LNCaP clone FGC (cell line): ENCODE data around the gene LOXL4.

ENCODE experiments used
- DNase-seq: peaks from one replicate; pipeline ENCODE4 v3.0.0-alpha.2; 2011; ENCODE audit warnings: low read depth
- H3K4me3 ChIP-seq: 2 replicates; pipeline ENCODE4 v1.5.1; 2011; ENCODE audit warnings: mild to moderate bottlenecking, low read depth, low read length, control low read depth
- TF ChIP-seq, protein P1 (sequence below): IDR thresholded peaks from 2 replicates; pipeline ENCODE4 v1.5.1; 2012; ENCODE audit warnings: mild to moderate bottlenecking; ENCODE audit not compliant: control insufficient read depth, insufficient read depth; ENCODE audit errors: extremely low read depth

LOXL4 gene

DNA sequence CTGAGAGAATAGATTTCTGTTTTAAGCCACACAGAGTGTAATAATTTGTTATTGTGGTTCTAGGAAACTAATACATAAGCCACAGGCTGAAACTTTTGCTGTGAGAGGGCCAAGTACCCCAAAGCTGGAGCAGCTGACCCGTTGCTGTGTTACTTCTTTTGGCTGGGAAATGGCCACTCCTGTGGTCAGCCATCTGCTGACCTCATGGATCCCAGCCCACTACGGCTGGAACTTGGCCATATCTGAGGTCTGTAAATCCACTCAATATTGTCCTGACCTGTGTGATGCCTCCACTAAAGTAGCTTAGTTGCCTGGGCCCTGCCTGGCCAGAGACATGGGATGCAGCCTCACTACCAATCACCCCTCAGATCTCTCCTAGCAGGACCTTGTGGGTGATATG lies 17.4 kb upstream of the LOXL4 start:
- TF ChIP-seq, protein P1, sequence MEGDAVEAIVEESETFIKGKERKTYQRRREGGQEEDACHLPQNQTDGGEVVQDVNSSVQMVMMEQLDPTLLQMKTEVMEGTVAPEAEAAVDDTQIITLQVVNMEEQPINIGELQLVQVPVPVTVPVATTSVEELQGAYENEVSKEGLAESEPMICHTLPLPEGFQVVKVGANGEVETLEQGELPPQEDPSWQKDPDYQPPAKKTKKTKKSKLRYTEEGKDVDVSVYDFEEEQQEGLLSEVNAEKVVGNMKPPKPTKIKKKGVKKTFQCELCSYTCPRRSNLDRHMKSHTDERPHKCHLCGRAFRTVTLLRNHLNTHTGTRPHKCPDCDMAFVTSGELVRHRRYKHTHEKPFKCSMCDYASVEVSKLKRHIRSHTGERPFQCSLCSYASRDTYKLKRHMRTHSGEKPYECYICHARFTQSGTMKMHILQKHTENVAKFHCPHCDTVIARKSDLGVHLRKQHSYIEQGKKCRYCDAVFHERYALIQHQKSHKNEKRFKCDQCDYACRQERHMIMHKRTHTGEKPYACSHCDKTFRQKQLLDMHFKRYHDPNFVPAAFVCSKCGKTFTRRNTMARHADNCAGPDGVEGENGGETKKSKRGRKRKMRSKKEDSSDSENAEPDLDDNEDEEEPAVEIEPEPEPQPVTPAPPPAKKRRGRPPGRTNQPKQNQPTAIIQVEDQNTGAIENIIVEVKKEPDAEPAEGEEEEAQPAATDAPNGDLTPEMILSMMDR = no peak
- no peak overlapping the region for H3K4me3 ChIP-seq
- no peak for DNase-seq

DNA sequence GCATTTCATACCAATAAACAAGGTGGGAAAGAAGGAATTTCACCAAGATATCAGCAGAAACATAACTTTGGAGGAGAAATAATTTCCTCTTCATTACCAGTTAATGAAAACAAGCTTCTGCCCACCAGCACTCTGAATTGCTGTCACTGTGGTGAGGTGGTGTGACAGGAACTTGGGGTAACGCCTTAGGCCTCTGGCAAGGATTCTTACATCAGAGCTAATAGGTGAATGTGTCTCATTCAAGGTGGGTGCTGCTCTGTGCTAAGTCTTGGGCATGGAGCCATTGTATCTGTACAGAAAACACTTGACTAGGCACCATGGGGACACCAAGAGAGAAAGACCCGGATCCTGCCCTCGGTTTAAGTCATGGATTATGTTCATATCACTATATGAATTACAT lies 8.3 kb upstream of the LOXL4 start:
- TF ChIP-seq, protein P1 = no peak

DNA sequence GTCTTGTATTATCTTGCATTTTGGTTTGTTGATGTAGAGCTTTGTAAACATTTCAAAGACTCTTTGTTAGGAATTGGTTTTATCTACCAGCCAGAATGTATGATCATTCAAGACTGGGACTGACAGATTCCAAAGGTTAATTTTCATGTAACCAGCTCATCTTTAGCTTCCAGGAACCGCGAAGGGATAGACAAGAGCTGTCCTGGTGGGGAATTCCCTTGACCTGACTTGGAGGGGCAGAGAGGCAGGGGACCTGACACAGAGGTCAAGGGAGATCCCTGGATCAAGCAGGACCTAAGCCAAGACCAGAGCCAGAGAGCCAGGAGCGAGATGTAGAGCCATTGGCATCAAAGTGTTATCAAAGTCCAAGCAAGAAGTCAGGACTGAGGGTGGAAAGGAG lies 6.6 kb upstream of the LOXL4 start:
- TF ChIP-seq, protein P1 = no peak
- no peak overlapping the region for H3K4me3 ChIP-seq
- DNase-seq = no peak

More for the DNA sequence above, 8.3 kb upstream of the LOXL4 start:
- H3K4me3 ChIP-seq = no peak overlapping the region
- DNase-seq = no peak

DNA sequence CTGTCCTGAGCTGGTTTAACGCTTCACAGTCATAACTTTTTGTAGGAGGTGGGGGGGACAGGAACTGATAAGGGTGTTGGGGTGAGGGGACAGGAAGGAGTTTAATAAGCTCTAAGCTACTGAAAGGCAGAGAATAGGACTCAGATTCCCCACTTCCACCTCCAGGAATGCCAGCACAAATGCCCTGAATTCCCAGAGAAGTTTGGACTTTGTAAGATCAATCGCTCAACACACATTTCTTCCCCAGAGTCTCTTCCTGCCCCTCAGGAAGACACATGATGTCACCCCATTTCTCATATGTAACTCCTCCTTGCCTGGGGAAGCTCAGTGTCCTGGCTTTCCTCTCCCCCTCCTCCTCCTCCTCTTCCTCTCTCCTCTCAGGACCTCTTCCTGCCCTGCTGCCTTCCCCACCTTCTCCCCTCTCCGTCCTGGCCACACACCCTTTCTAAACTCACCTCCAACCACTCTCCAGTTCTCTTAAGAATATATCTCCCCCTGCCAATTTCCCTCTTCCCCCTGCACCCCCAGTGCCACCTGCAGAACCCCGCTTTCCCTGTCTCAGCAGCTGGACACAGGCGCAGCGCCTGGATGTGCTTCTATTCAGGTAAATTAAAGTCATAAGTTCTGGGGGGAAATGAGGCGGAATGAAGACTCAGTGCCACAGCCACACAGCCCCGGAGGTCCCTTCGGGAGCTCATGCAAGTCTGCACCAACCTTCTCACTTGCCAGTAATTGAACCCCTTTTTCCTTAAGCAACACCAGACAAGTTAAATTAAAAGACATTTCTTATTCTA lies 5.3 kb upstream of the LOXL4 start:
- DNase-seq = no peak
- TF ChIP-seq, protein P1 = no peak
- H3K4me3 ChIP-seq = no peak overlapping the region

DNA sequence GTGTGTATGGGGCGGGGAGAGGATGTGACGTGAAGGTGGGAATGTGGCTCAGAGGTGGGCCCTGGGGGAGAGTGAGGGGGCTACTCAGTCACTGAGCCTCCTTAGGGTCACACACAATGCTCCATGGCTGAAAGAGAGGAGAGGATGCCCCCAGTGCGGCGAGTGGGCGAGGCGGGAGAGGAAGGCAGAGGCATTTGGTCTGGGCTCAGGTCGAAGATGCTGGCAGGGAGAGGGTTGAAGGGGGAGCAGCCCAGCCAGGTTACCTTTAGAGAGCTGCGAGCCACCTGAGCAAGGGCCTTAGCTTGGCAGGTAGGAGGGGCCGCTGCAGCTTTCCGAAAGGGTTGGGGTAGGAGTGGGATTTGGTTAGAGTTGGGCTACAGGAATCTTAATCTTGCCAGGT lies 4.7 kb upstream of the LOXL4 start:
- no peak for DNase-seq
- no peak overlapping the region for H3K4me3 ChIP-seq

DNA sequence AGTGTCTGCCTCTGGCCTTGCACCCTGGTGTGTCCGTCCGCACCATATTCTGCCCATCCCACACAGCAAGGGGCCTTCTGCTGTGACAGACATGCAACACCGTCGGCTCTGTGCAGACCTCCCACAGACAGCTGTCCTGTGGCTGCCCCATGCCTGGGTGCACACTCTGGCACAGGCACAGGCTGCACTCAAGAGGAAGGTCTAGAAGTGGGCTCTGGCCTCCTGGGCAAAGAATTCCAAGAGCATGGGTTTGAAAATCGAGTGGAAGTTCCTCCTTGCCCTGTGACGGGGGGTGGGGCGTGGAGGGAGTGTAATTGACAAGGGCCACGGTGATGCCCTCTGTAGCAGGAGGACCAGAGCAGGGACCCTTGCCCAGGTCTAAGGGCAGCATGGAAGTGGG lies 4.3 kb upstream of the LOXL4 start:
- TF ChIP-seq, protein P1 = no peak
- no peak for DNase-seq
- H3K4me3 ChIP-seq = no peak overlapping the region

More for the DNA sequence above, 4.7 kb upstream of the LOXL4 start:
- TF ChIP-seq, protein P1 = no peak

DNA sequence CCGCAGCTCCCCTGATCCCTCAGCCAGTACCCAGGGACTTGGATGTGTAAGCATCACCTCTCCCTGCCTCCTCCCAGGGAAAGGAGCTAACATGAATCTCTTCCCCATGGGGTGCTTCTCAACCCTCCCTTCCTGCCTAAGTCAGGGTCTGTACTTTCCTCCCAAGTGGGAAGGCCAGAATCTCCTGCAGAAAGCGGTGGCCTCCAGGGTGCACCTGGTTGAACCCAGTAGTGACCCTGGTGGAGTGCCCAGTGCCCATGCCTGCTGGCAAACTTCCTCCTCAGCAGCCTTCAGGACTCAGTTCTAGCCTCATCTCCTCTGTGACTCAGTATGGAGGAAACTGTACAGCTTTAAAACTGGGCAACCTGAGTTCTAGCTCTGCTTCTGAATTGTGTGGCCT lies 2.8 kb upstream of the LOXL4 start:
- no peak for DNase-seq
- TF ChIP-seq, protein P1 = no peak
- H3K4me3 ChIP-seq = no peak overlapping the region
